UCSD-AML1 (cell line): Measurements from ENCODE around the gene RASGEF1B.

Experiments
- DNase-seq: peaks from one replicate; lab custom pipeline; 2025; ENCODE audit not compliant: unreplicated experiment; lab: John Stamatoyannopoulos, UW

The RASGEF1B gene

DNA sequence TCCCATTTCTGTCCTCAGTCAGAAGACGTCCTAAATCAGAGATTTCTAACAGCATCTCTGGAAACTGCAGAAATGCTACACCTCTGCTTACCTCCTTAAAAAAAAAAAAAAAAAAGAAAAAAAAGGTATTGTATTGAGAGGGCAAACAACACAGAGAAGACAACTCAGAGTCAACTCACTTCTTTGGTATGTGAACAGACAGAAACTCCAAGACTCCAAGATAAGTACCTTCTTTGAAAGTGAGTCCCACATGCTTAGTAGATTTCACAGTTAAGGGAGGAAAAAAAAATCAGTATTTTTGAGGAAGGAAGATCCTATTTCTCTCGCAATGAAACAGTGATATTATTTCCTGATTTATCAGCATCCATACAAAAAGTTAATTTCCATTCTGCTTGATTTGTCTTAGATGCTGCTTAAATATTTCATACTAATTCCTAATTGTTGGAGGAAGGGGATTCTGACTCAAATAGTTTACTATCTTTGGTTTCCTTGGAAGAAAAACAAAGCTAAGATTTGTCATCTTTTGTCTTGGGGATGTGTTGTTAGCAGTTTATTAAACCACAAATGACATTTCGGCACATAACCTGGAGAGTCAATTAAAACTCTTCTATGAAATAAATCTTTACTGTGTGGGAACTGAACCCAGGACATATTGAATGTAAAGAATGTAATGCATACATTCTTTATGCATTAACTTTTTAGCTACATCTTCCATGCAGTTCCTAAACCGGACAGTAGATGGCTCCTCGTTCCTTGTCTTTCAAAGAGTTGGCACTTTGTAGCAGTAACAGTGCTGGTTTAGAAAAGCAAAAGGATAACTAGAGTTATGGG is 4.7 kb downstream of the RASGEF1B start:
- DNase-seq: peak; percentile 10

DNA sequence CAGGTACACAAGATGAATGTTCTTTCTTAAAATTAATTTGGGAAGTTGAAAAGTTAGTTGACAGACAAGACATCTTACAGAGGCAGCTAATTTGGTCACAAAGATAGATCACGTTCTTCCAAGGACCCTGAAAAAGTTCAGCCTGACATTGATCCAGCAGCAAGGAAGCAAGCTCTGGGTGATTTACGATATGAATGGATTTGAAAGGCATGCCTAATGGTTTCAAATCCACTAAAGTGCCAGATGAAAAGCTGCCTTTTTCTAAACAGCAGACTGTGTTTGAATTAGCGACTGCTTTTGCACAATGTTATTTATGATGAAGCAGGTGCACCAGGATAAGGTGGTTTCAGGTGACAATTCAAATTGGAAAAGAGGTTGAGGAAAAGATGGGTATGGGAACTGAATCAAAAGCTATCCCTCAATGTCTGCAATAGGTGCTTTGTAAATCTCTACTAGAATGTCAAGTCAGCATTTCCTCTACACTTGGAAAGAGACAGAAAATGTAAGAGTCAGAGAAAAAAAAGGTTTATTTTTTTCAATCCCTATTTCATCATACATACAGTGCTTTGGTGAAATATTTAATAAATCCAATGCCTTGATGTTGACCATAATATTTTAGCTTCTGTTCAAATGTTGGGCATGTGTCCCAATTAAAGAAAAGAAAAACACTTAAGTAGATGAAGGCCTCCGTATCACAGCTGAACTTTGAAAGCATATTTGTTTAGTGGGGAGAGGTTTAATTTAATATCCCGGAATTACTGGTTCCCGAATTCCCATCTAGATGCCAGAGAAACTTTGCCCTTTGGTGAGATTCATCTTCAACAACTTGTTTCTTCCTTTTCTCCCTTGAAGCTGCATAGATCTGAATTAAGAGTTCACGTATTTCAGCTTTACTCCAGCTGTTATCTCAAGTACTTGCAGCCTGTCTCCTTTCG is 6.0 kb downstream of the RASGEF1B start:
- no peak for DNase-seq

DNA sequence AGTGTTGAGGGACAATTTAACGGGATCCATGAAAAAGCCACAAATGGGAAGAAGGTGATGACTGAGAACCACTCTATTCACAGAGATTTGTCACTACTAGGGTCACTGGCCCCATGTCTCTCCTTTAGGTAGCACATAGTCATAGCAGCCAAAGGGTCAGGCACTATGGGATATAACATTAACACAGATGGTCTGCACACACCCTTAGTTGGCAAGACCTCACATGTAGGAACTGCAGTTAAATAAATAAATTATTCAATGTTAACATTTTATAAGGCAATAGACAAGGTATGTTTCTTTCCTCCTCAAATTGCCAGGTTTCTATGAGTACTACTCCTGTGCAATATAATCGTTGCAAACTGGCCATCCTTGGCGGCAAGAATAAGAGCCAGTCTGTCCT is 10.9 kb downstream of the RASGEF1B start:
- DNase-seq: no peak

DNA sequence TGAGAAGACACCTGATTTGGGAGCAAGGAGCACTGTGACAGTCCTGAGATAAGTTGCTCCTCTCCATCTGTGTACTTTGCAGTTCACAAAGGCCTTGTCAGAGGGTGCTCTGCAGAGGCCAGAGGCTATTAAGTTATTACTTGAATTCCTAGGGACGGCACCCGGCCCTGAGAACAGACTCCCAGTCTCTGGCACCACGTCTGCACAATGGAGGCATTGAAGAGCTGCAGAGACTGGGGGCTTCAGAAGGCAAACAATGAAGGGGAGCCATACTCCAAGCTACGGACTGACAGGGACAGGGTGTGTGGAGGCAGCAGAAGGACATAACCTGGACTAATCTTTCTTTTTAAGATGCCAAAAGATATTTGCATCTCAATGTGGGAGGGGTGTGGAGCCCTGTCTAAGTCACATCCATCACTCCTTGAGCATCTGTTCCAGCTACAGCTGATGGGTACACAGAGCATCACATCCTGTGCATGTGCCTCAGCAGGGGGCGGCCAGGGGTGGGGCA is 11.5 kb downstream of the RASGEF1B start:
- no peak for DNase-seq

DNA sequence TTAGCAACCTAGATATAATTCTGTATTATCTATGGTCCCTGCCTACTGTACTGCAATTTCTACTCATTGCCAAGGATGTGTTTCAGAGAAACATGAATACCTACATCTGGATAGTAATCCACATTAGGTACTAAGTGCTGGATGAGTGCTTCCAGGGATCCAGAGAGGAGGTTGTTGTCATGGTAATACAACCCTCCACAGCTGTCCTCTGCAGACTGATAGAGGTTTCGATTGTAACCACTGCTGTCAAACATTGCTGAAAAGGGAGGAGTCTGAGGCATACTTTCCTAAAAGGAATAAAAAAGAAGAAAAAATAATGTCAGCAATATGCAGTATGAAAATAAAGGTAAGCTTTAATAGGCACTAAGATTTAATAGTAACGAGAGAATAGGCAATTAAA is 12.5 kb downstream of the RASGEF1B start:
- DNase-seq: no peak

DNA sequence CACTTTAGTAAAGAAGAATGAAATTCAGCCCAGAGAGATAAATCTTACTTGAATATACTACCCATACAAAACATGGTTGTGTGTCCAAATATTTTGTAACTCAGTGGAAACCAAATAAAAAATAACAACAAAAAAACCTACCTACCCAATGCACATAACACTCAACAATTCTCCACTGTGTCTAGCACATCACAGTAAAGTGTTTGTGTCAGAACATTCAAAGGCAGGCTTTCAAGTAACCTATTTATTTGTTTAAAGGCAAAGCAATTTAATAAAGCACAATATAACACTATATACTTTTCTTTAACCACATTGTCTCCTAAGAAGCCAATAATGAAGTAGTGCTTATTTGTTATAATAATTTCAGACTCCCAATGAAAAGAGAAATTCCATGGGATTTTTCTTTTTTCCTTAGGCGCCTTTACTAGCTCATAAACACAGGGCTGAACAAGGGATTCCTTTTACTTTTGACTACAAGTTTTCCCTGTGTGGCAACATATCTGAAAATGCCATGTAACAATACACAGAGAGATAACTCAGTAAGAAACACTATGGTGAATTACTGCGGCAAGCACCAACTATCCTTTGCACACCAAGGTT is 13.7 kb downstream of the RASGEF1B start:
- DNase-seq: no peak

DNA sequence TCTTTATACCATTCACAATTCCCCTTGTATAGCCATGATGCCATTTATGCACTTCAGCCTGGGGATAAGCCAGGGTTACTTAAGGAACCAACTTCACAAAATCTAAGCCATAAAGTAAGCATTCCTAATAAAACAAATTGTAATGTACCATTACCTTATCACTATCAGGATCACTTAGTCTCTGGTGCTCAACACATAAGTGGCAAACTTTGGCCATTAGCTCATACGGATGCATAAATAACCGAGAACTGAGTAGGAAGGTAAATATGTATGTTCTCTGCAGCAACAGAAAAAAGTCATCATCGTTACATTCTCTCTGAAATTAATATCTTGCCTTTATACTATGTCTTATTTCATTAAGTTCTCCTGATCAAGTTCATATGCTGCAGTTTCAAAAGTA is 14.4 kb downstream of the RASGEF1B start:
- no peak for DNase-seq

DNA sequence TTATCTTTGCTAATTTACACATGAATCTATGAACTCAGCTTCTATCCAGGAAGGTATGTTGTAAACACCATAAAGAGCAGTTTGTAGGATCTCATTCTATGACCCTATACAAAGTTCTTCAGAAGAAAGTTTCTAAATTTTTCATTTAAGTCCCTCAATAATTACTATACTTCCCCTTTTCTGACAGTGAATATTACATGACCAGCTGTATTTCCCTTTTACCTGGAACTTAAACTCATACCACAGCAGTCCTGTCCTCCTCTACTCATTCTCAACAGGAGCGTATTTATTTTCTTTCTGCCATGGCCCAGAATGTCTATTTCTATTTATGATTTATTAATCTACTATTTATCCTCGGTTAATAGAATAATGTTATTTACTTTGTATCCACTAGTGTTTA is 15.8 kb downstream of the RASGEF1B start:
- no peak for DNase-seq

DNA sequence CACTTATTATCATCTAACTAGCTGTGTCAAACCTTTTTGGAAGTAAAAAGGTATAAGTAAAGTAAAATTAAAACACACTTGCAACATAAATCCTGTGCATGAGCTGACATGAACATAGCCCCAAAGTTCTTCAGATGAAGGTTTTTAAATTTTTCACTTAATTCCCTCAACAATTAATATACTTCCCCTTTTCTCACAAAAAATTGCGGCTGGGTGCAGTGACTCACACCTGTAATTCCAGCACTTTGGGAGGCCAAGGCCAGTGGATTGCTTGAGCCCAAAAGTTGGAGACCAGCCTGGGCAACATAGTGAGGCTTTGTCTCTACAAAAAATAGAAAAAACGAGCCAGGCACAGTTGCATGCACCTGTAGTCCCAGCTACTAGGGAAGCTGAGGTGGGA is 16.8 kb downstream of the RASGEF1B start:
- no peak for DNase-seq

DNA sequence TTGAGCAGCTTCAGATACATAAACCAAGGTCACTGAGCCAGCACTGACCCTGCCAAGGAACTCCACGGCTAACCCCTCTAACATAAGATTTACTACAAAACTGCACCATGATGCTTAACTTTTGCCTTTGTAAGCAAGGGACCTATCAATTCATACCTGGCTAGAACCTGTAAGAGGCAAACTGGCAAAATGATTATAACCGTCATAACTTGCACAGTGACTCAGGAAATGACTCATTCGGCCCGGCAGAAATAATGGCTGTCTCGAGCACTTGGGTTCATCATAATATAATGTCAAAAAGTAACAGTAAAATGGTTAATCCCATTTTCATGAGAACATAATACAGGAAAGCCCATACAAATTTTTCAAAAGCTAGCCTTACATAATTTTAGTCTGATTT is 17.2 kb downstream of the RASGEF1B start:
- no peak for DNase-seq

DNA sequence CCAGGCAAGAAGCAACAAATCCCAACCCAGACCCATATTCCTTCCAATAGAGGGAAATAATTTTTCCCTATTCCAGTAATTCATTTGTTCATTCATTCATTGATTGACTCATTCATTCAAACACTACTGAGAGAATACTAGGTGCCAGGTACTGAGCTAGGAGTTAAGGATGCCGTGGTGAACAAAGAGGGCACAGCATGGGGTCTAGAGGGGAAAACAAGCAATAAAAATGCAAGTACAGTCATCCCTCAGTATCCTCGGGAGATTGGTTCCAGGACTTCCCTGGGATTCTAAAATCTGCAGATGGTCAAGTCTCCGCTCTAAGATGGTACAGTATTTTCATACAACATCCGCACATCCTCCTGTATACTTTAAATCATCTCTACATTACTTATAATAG is 18.7 kb downstream of the RASGEF1B start:
- DNase-seq: no peak

DNA sequence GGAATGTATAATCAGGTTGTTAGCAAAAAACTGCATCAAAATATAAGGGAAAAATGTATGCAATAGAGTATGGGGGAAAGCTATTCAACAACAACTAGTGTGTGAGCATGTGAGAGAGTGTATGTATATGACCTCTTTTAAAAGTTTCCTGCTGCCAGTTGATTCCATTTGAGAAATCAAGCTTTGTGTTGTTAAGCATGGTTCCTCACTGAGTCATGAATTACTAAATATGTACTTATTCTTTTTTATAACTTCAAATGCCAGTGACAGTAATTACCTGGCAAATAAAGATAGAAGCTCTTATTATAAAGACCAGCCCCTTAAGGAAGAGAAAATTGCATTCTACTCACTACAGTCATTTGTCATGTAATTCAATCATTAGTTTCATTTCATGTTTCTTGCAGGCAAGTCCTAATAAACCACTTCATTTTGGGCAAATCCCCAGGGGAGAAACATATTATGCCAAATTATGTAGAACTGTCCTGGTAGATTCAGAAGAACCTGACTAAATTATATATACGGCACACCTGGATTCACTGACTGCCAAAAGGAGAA is 19.2 kb downstream of the RASGEF1B start:
- DNase-seq: no peak

DNA sequence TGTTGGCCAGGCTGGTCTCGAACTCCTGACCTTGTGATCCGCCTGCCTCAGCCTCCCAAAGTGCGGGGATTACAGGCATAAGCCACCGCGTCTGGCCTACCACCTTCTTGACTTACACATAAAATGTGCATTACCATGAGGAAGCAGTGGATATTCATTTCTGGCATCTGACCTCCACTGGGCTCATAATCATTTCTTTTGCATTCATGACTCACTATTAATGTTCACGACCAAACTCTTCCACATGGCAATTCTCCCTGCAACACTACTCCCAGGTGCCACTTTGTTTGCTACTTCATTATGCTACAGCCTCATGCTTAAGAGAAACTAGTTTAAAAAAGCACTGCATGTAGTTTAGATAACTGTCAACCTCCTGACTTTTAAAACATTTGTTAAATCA is 22.7 kb downstream of the RASGEF1B start:
- DNase-seq: no peak

DNA sequence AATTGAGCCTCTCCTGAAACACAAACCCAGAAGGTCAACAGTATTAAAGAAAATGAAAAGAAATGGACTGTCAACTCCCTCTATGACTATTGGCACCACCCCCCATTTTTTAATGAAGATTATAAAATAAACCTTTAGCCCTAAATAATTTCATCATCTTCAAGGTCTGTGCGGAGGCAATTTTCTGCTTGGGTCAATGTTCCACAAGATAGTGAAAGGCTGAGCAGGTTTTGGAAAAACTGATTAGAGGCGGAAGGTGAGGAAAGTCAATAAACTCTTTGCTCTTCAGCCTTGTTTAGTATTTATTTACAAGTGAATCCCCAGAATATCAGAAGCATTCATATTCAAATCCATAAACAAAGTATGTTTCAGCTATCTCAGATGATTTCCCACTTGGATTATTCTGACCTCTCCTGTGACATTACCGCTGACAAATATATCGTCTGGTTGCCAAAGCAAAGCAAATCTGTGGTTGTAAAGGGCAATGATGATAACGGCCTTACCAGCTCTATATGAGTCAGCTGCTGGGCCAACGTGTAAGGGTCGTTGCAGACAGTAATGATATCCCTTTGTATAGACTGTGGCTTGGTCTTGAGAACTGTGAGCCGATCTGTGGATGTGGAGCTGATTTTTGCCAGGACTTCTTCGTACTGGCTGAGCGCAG is 24.0 kb downstream of the RASGEF1B start:
- no peak for DNase-seq

DNA sequence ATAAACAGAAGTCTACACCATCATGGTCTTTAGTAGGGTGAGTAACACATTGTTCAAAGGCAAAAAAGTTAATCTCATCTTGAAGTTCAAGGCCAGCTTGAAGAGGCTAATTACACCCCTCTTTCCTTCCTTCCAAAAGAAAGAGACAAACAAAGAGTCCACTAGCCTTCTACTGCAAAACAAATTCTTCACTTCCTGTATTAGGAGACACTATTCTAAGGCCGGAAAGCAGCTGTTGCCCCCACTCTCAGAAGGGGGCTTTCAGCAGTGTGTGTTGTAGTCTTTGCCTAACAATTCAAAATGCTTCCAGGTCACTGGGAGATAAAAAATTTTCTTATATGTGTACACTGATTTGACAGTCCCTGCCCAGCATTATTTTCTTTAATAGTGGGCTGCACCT is 25.1 kb downstream of the RASGEF1B start:
- no peak for DNase-seq

DNA sequence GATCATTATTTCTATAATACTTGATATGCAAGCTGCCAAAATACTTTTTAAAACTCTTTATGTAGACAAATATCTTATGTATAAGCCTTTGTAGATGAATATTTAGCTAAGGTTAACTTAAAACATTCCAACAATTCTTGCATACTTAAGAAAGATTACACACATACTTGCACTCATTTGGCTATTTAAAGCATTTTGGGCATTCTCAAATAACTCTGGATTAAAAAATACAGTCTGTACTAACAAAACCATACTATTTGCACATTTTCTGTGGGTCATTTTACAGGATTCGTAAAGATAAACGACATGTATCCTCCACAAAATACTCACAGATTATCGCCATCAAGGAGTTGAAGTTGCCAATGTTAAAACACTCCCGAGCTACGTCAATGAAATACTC is 26.5 kb downstream of the RASGEF1B start:
- DNase-seq: no peak

DNA sequence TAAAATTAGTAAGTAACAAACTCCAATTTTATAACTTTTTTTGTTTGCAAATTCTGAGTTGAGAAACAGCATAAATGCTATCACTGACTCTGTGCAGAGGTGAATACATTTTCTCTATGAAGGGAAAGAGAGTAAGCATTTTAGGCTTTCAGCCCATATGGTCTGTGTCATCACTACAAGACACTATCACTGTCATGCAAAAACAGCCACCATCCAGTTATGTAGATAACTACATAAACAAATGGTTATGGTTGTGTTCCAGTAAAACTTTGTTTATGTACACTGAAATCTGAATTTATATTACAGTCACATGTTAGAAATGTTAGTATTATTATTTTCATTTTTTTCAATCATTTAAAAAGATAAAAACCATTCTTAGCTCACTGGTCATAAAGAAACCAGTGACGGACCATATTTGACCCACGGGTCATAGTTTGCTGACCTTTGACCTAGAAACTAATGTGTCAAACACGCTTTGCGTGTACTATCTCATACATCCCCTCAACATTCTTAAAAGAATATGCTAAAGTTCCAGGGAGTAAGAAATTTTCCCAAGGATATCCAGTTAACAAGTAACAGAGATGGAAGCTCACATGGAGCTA is 29.1 kb downstream of the RASGEF1B start:
- no peak for DNase-seq

DNA sequence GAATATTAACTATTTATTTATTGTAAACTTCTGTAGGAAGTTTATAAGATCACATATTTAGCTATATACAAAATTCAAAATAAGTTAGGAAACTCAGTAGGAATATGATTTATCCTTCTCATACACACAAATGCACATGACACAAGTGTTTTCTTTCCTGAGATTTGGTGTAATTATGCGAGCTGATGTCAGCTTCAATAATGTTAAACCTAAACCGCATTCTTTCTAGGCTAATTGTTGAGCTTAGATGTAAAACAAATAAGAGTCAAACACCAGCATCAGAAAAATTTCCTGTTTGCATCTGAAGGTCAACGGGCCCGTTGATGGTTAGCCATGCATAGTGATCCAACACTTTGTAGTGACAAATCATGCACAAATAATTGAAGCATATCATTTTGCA is 30.8 kb downstream of the RASGEF1B start:
- DNase-seq: no peak

DNA sequence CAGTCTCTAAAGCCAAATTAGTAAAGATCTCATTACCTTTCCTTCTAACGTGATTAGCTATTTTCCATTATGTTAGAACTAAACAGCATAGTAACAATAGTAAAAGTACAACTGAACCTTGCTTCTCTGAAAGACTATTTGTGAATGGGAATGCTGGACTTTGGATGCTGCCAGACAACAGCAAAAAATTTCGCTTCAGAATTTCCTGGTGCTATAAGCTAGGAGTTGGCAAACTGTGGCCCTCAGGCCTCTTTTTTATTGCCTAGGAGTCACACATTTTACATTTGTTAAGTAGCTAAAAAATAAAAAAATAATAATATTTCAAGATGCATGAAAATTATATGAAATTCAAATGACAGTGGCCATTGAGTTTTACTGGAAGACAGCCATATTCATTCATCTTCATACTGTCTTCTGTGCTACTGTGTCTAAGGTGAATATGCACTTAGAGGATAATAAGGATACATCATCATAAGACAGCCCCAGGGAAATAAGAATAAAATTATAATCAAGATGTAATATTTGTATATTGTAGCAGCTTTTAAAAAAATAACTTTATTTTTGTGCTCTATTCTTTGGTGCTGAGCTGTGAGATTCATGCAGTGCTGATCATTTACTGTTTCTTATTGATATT is 34.6 kb downstream of the RASGEF1B start:
- DNase-seq: no peak

DNA sequence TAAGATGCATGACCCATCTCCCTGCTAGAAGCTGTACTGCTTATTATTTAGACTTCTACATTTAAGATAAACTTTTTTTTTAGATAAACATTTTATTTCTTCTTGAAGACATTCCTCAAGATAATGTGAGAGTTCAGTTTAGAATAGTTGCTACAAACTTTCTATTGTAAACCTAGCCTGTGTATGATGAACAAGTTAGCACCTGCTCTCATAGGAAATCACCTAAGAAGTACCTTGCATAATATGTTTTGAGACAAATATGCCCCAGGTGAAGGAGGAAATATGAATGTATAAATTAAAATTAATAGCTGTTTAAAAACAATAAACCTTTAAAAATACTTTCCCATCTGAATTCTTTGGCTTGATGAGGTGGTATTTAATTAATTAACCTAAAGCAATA is 35.6 kb downstream of the RASGEF1B start:
- DNase-seq: no peak
